ENCODE measurements around the gene ATF3. TPM values are rescaled to one million over a fixed set of nuclear protein-coding genes. Genes with fewer than 3 reads are reported as not detected.
A peak's percentile ranks its signal among the peaks of the same experiment; 100 is the strongest.

Gene ATF3
- total and polyA plus RNA-seq, 2 of the 4 experiments (the other 2 are of a cell fraction) = 9.9 to 12.3 TPM

- no peak for TF ChIP-seq RCOR1 (IDR thresholded peaks at IDR 0.05; ENCODE audit: insufficient replicate concordance, low read length)
Measured at GRCh38 chr1:212666116-212666775, 57.7 kb downstream of the ATF3 start (continued).

GRCh38 chr1:212667223-212668139 is 58.9 kb downstream of the ATF3 start:
- in situ Hi-C loops (cut with MboI; ENCODE audit: low sequenced_read_pairs) (loop anchor here (10.0 to 25.0 kb wide), 2 partner anchors 117 to 320 kb away; no protein-coding TSS in a partner anchor), intact Hi-C loops (cut with micrococcal nuclease) (no loop called here), dilution Hi-C loops (cut with HindIII; ENCODE audit: low sequenced_read_pairs, unreplicated experiment) (no loop called here)
- Histone ChIP-seq H3K9me1 (ENCODE audit: insufficient read depth, low read length) (peaks cover 13% of the 10 kb centered on the region; the same call in 1 of the 2 replicates), H3K27me3 (ENCODE audit: control insufficient read depth, insufficient read depth, low read length) (no peaks in the 10 kb centered on the region), H2AK5ac (ENCODE audit: low read depth, low read length) (peak overlapping the region; percentile 74), H2BK15ac (ENCODE audit: low read depth, low read length) (peak overlapping the region; percentile 10; the same call in 1 of the 3 replicates), H3K27ac (ENCODE audit: insufficient read depth, low read length) (peak overlapping the region; percentile 84), H2BK120ac (ENCODE audit: low read depth, low read length) (peak overlapping the region; percentile 71), H2BK5ac (ENCODE audit: low read depth, low read length, poor library complexity, severe bottlenecking) (peak overlapping the region; percentile 80), H4K5ac (ENCODE audit: low read depth, low read length) (peak overlapping the region; percentile 49), H3K18ac (ENCODE audit: low read depth, low read length) (peak overlapping the region; percentile 79), H3K14ac (replicated peaks; ENCODE audit: low read depth, low read length) (peak overlapping the region; percentile 49), H3K79me1 (ENCODE audit: low read depth in 1 of 2, low read length in 2 of 2) (no peaks in the 10 kb centered on the region), H2AK9ac (replicated peaks; ENCODE audit: low read depth, low read length, poor library complexity) (peak overlapping the region; percentile 8), H3K4ac (ENCODE audit: low read depth, low read length) (peak overlapping the region; percentile 75), H3K23ac (ENCODE audit: low read depth, low read length) (peak overlapping the region; percentile 62), H2AFZ (replicated peaks; ENCODE audit: low read length, poor library complexity) (peak overlapping the region; percentile 64), H3K9ac (ENCODE audit: low read depth, low read length) (0 out of 2 replicates have a peak overlapping the region, but pooled peaks have one; percentile 15), H4K91ac (ENCODE audit: insufficient read depth, low read depth, low read length) (peak overlapping the region; percentile 23), H3K4me1 (ENCODE audit: control insufficient read depth, insufficient read depth, low read length) (peaks cover 15% of the 10 kb centered on the region), H3K56ac (ENCODE audit: extremely low read depth, insufficient read depth, low read length) (peak overlapping the region; percentile 42), H4K20me1 (ENCODE audit: insufficient read depth, low read length) (peaks cover 7% of the 10 kb centered on the region; the same call in 1 of the 2 replicates), H3K4me2 (ENCODE audit: low read depth, low read length) (peak overlapping the region; percentile 87), H4K8ac (ENCODE audit: low read depth in 2 of 2, low read length in 2 of 2) (peak overlapping the region in 1 of 2 experiments; percentile 53; a peak in 1 of 4 replicates), H3K36me3 (ENCODE audit: control insufficient read depth, insufficient read depth, low read length) (no peaks in the 10 kb centered on the region), H3K4me3 (ENCODE audit: insufficient read depth, low read depth, low read length) (peak overlapping the region; percentile 29; the same call in 1 of the 2 replicates), H3K9me3 (ENCODE audit: control insufficient read depth, insufficient read depth, low read length) (no peaks in the 10 kb centered on the region), H2BK20ac (ENCODE audit: low read depth, low read length) (peak overlapping the region; percentile 64)
- 0% methylated on average over 2 of the region's 9 CpGs; no CpG with 5 or more reads in 1 of the 2 experiments for WGBS, 2 experiments (ENCODE audit: extremely low coverage in 2 of 2, insufficient read length in 1 of 2)
- CTCF ChIA-PET = interaction anchor here (0.9 to 1.6 kb wide), 3 partner anchors 34 to 191 kb away, joined by 3 to 5 read pairs (median 5); no protein-coding TSS in a partner anchor
- DNase-seq = peak; percentile 97
- no peak for TF ChIP-seq SMC3 (IDR thresholded peaks at IDR 0.05; ENCODE audit: low read depth, low read length)
- peak; percentile 66 for TF ChIP-seq MAZ (IDR thresholded peaks at IDR 0.05; ENCODE audit: borderline replicate concordance, low read depth, low read length)
- peak; percentile 21 for TF ChIP-seq RCOR1 (IDR thresholded peaks at IDR 0.05; ENCODE audit: insufficient replicate concordance, low read length)
- no peak for TF ChIP-seq MXI1 (IDR thresholded peaks at IDR 0.05; ENCODE audit: borderline replicate concordance, low read depth, low read length)
- TF ChIP-seq POLR2A (IDR thresholded peaks at IDR 0.05; ENCODE audit: low read depth, low read length) = peak; percentile 76
- peak; percentile 75 for TF ChIP-seq CEBPB (IDR thresholded peaks at IDR 0.05; ENCODE audit: low read depth, low read length)
- peak; percentile 85 for TF ChIP-seq FOS (IDR thresholded peaks at IDR 0.05; ENCODE audit: low read depth, low read length)
- 0 out of 2 replicates have a peak, but pooled peaks have one; percentile 2 for TF ChIP-seq RAD21 (IDR thresholded peaks at IDR 0.05; ENCODE audit: low read length)
- TF ChIP-seq BHLHE40 (IDR thresholded peaks at IDR 0.05; ENCODE audit: low read depth, low read length) = peak; percentile 66
- POLR2A ChIA-PET (ENCODE audit: unreplicated experiment) = interaction anchor here (0.7 to 1.1 kb wide), 3 partner anchors 59 to 188 kb away, joined by 3 to 5 read pairs (median 3); partner anchors contain the start of gene ATF3
- ATAC-seq (ENCODE audit: low read depth) = peak; percentile 57
- no TSS peak for BruUV-seq (replicated peaks)
